Renal pelvis (tissue), 4 donors: ENCODE data around the gene ASPSCR1. TPM values are rescaled to one million over a fixed set of nuclear protein-coding genes. Genes with fewer than 3 reads are reported as not detected.

Experiments
- DNase-seq: peaks from one replicate; pipeline ENCODE4 v3.0.0-alpha.2; 2013
- polyA plus RNA-seq, 3 donors: library from polyadenylated mRNA; unstranded; fragments of 120-200 nt; gene quantifications; one replicate each; pipeline ENCODE4 v1.2.1, GENCODE V29; 2013; ENCODE audit not compliant: insufficient read length in 3 of 3

The ASPSCR1 gene
- polyA plus RNA-seq, 3 donors, result 37.2 to 40.1 (median 37.4) TPM

GRCh38 chr17:82064433-82065192 lies 87.2 kb downstream of the ASPSCR1 start:
- DNase-seq, result no peak

GRCh38 chr17:82065193-82065637 lies 87.8 kb downstream of the ASPSCR1 start:
- no peak for DNase-seq

GRCh38 chr17:82065638-82066303 lies 88.3 kb downstream of the ASPSCR1 start, which contains the start of gene DUS1L:
TSS of gene DUS1L (minus strand) at chr17:82065804. CDS start at chr17:82065059, 745 bp downstream.
- DNase-seq, result peak; percentile 31

Other genes with a start within 250 kb of the ASPSCR1 start
- gene GCGR, start 173.5 kb upstream of the ASPSCR1 start, polyA plus RNA-seq, result 10 to 100 TPM; 11.1 to 14.0 (median 12.1) TPM
- gene MCRIP1, start 144.3 kb upstream of the ASPSCR1 start, polyA plus RNA-seq, result 100 to 1,000 TPM; 102 to 124 (median 122) TPM
- under 1 TPM in 2 of 3 donors, not detected in 1; 0.14 to 0.44 TPM for gene PPP1R27, start 142.6 kb upstream of the ASPSCR1 start, polyA plus RNA-seq
- 100 to 1,000 TPM; 415 to 451 (median 445) TPM for gene P4HB, start 117.1 kb upstream of the ASPSCR1 start, polyA plus RNA-seq
- gene ARHGDIA, start 106.3 kb upstream of the ASPSCR1 start, polyA plus RNA-seq, result 100 to 1,000 TPM; 171 to 228 (median 216) TPM
- 10 to 100 TPM; 63.3 to 93.8 (median 83.9) TPM for gene ALYREF, start 86.0 kb upstream of the ASPSCR1 start, polyA plus RNA-seq
- gene ANAPC11, start 85.9 kb upstream of the ASPSCR1 start, polyA plus RNA-seq, result 100 to 1,000 TPM in 2 of 3 donors, 10 to 100 TPM in 1; 87.9 to 118 (median 117) TPM
- 1 to 10 TPM in 1 of 3 donors, under 1 TPM in 2; 0.71 to 1.2 (median 0.76) TPM for gene NPB, start 75.4 kb upstream of the ASPSCR1 start, polyA plus RNA-seq
- 10 to 100 TPM; 49.6 to 55.1 (median 52.9) TPM for gene PCYT2, start 66.2 kb upstream of the ASPSCR1 start, polyA plus RNA-seq
- 10 to 100 TPM; 14.0 to 21.3 (median 20.6) TPM for gene SIRT7, start 59.5 kb upstream of the ASPSCR1 start, polyA plus RNA-seq
- gene MAFG, start 49.9 kb upstream of the ASPSCR1 start, polyA plus RNA-seq, result 10 to 100 TPM; 12.9 to 14.9 (median 13.1) TPM
- gene PYCR1, start 40.3 kb upstream of the ASPSCR1 start, polyA plus RNA-seq, result 10 to 100 TPM; 26.8 to 38.2 (median 31.9) TPM
- under 1 TPM; 0.17 to 0.36 (median 0.24) TPM for gene MYADML2, start 30.4 kb upstream of the ASPSCR1 start, polyA plus RNA-seq
- 1 to 10 TPM; 2.1 to 4.3 (median 2.4) TPM for gene NOTUM, start 16.4 kb upstream of the ASPSCR1 start, polyA plus RNA-seq
- gene CENPX, start 45.2 kb downstream of the ASPSCR1 start, polyA plus RNA-seq, result 10 to 100 TPM; 38.7 to 51.4 (median 48.5) TPM
- gene LRRC45, start 45.7 kb downstream of the ASPSCR1 start, polyA plus RNA-seq, result 10 to 100 TPM; 15.8 to 18.1 (median 16.6) TPM
- 10 to 100 TPM; 13.4 to 17.1 (median 14.6) TPM for gene RAC3, start 54.0 kb downstream of the ASPSCR1 start, polyA plus RNA-seq
- gene DCXR, start 60.1 kb downstream of the ASPSCR1 start, polyA plus RNA-seq, result 100 to 1,000 TPM in 2 of 3 donors, 10 to 100 TPM in 1; 98.3 to 138 (median 102) TPM
- gene RFNG, start 74.2 kb downstream of the ASPSCR1 start, polyA plus RNA-seq, result 10 to 100 TPM; 49.4 to 56.6 (median 54.8) TPM
- 100 to 1,000 TPM; 127 to 149 (median 140) TPM for gene GPS1, start 74.3 kb downstream of the ASPSCR1 start, polyA plus RNA-seq
- gene DUS1L, start 88.2 kb downstream of the ASPSCR1 start, polyA plus RNA-seq, result 10 to 100 TPM; 76.8 to 96.3 (median 90.9) TPM
- gene FASN, start 120.6 kb downstream of the ASPSCR1 start, polyA plus RNA-seq, result 10 to 100 TPM; 41.4 to 56.7 (median 50.1) TPM
- 10 to 100 TPM; 50.9 to 98.3 (median 89.0) TPM for gene CCDC57, start 235.2 kb downstream of the ASPSCR1 start, polyA plus RNA-seq